ENCODE results near the gene ENDOD1.

ENDOD1 gene

GRCh38 chr11:95144313-95145235 is 54.9 kb downstream of the ENDOD1 start:
- no peak for DNase-seq (ENCODE audit: low read depth in 2 of 2)

- no peak for DNase-seq (ENCODE audit: low read depth in 2 of 2)
Observed at GRCh38 chr11:95145430-95146060, 55.9 kb downstream of the ENDOD1 start.

- DNase-seq (ENCODE audit: low read depth in 2 of 2): peak; percentile 86 to 88
Observed at GRCh38 chr11:95147364-95147905, 57.8 kb downstream of the ENDOD1 start.

- no peak for DNase-seq (ENCODE audit: low read depth in 2 of 2)
Observed at GRCh38 chr11:95148406-95148805, 58.8 kb downstream of the ENDOD1 start.

GRCh38 chr11:95148938-95149337 is 59.3 kb downstream of the ENDOD1 start:
- no peak for DNase-seq (ENCODE audit: low read depth in 2 of 2)

GRCh38 chr11:95149651-95150364 is 60.2 kb downstream of the ENDOD1 start:
- DNase-seq (ENCODE audit: low read depth in 2 of 2): no peak

- peak; percentile 77 to 79 for DNase-seq (ENCODE audit: low read depth in 2 of 2)
Observed at GRCh38 chr11:95150956-95151684, 61.5 kb downstream of the ENDOD1 start.

GRCh38 chr11:95152876-95153856 is 63.5 kb downstream of the ENDOD1 start:
- DNase-seq (ENCODE audit: low read depth in 2 of 2): no peak

GRCh38 chr11:95153857-95154246 is 64.2 kb downstream of the ENDOD1 start:
- no peak for DNase-seq (ENCODE audit: low read depth in 2 of 2)

GRCh38 chr11:95154514-95154913 is 64.9 kb downstream of the ENDOD1 start:
- peak; percentile 50 to 53 for DNase-seq (ENCODE audit: low read depth in 2 of 2)

- no peak for DNase-seq (ENCODE audit: low read depth in 2 of 2)
Observed at GRCh38 chr11:95155385-95155784, 65.7 kb downstream of the ENDOD1 start.

GRCh38 chr11:95156133-95156721 is 66.6 kb downstream of the ENDOD1 start:
- DNase-seq (ENCODE audit: low read depth in 2 of 2): no peak

GRCh38 chr11:95156916-95157541 is 67.4 kb downstream of the ENDOD1 start:
- no peak for DNase-seq (ENCODE audit: low read depth in 2 of 2)

- no peak for DNase-seq (ENCODE audit: low read depth in 2 of 2)
Observed at GRCh38 chr11:95157824-95158223, 68.2 kb downstream of the ENDOD1 start.

- no peak for DNase-seq (ENCODE audit: low read depth in 2 of 2)
Observed at GRCh38 chr11:95161248-95161647, 71.6 kb downstream of the ENDOD1 start.

GRCh38 chr11:95163106-95163505 is 73.5 kb downstream of the ENDOD1 start:
- DNase-seq (ENCODE audit: low read depth in 2 of 2): no peak

- no peak for DNase-seq (ENCODE audit: low read depth in 2 of 2)
Observed at GRCh38 chr11:95165638-95166037, 76.0 kb downstream of the ENDOD1 start.

- DNase-seq (ENCODE audit: low read depth in 2 of 2): no peak
Observed at GRCh38 chr11:95166781-95167180, 77.1 kb downstream of the ENDOD1 start.

GRCh38 chr11:95170294-95170693 is 80.6 kb downstream of the ENDOD1 start:
- DNase-seq (ENCODE audit: low read depth in 2 of 2): no peak

Data from fibroblast of skin of left quadriceps (primary cell).